WTC11 (cell line): ENCODE measurements around the gene RAD23B. TPM values are rescaled to one million over a fixed set of nuclear protein-coding genes. Genes with fewer than 3 reads are reported as not detected.

Source experiments
- ATAC-seq: fragments of 200-7000 bp; cut with Tn5 transposase; 2 replicates; pipeline ENCODE4 v1.10.0; 2021; ENCODE audit warnings: mild to moderate bottlenecking, moderate library complexity
- CTCF ChIA-PET: fragments of 300-600 bp; sonication (Branson Sonifier 250); formaldehyde crosslinking; loops from one replicate; lab custom pipeline; 2021; ENCODE audit warnings: antibody characterized with exemption; lab: Charles Lee
- POLR2A ChIA-PET: fragments of 350-600 bp; sonication (Branson Sonifier 250); formaldehyde crosslinking; loops from one replicate; lab custom pipeline; 2021; ENCODE audit warnings: antibody characterized with exemption; lab: Charles Lee
- DNase-seq: peaks from one replicate; pipeline ENCODE4 v3.0.0; 2021; ENCODE audit warnings: low spot score
- H3K27ac Mint-ChIP-seq: 2 replicates; pipeline ENCODE4 v1.8.0; 2021; ENCODE audit warnings: mixed read lengths
- H3K27me3 Mint-ChIP-seq: 2 replicates; pipeline ENCODE4 v1.8.0; 2021; ENCODE audit warnings: low read depth, mild to moderate bottlenecking, moderate library complexity, mixed read lengths
- H3K36me3 Mint-ChIP-seq: 2 replicates; pipeline ENCODE4 v1.8.0; 2021; ENCODE audit warnings: mixed read lengths
- H3K4me1 Mint-ChIP-seq: 2 replicates; pipeline ENCODE4 v1.8.0; 2022; ENCODE audit warnings: mixed read lengths
- H3K4me3 Mint-ChIP-seq: 2 replicates; pipeline ENCODE4 v1.8.0; 2021; ENCODE audit warnings: mild to moderate bottlenecking, moderate library complexity, mixed read lengths
- H3K9me3 Mint-ChIP-seq: 2 replicates; pipeline ENCODE4 v1.8.0; 2021; ENCODE audit warnings: mixed read lengths
- CBFB ChIP-seq: sonication (generic); formaldehyde crosslinking; IDR thresholded peaks from 2 replicates; pipeline ENCODE4 v1.8.1; 2022; ENCODE audit warnings: mild to moderate bottlenecking, low read depth, missing genetic modification reagents
- FOXJ3 ChIP-seq: sonication (generic); formaldehyde crosslinking; IDR thresholded peaks from 2 replicates; pipeline ENCODE4 v1.9.0; 2021; ENCODE audit warnings: missing genetic modification reagents, mild to moderate bottlenecking, borderline replicate concordance
- KAT7 ChIP-seq: sonication (generic); formaldehyde crosslinking; IDR thresholded peaks from 2 replicates; pipeline ENCODE4 v1.8.1; 2023; ENCODE audit warnings: missing genetic modification reagents, mild to moderate bottlenecking, borderline replicate concordance
- NR1H2 ChIP-seq: sonication (generic); formaldehyde crosslinking; IDR thresholded peaks from 2 replicates; pipeline ENCODE4 v1.9.0; 2021; ENCODE audit warnings: mild to moderate bottlenecking, moderate library complexity, missing genetic modification reagents
- RELA ChIP-seq: sonication (generic); formaldehyde crosslinking; IDR thresholded peaks from 2 replicates; pipeline ENCODE4 v1.8.1; 2022; ENCODE audit warnings: missing genetic modification reagents, mild to moderate bottlenecking, borderline replicate concordance
- ZBTB21 ChIP-seq: sonication (generic); formaldehyde crosslinking; IDR thresholded peaks from 2 replicates; pipeline ENCODE4 v1.8.1; 2023; ENCODE audit warnings: mild to moderate bottlenecking, missing genetic modification reagents, borderline replicate concordance
- ZNF263 ChIP-seq: sonication (generic); formaldehyde crosslinking; IDR thresholded peaks from 2 replicates; pipeline ENCODE4 v1.8.1; 2022; ENCODE audit warnings: low read depth, mild to moderate bottlenecking, moderate library complexity, missing genetic modification reagents
- total RNA-seq: library from RNA; stranded (reverse); gene quantifications from 3 replicates; pipeline ENCODE4 v1.2.3, GENCODE V29; 2021
- TF ChIP-seq, protein P1 (sequence below): fragments of 250-450 bp; sonication (Bioruptor Pico); conservative IDR thresholded peaks from 2 replicates; pipeline ENCODE4 v1.9.0; 2021; ENCODE audit warnings: mild to moderate bottlenecking
- TF ChIP-seq, protein P2 (sequence below): sonication (generic); formaldehyde crosslinking; IDR thresholded peaks from 2 replicates; pipeline ENCODE4 v1.8.1; 2023; ENCODE audit warnings: mild to moderate bottlenecking, missing genetic modification reagents, moderate library complexity
- TF ChIP-seq, protein P3 (sequence below): sonication (generic); formaldehyde crosslinking; conservative IDR thresholded peaks from 2 replicates; pipeline ENCODE4 v1.8.1; 2022; ENCODE audit warnings: mild to moderate bottlenecking, missing genetic modification reagents
- TF ChIP-seq, protein P4 (sequence below): sonication (generic); formaldehyde crosslinking; IDR thresholded peaks from 2 replicates; pipeline ENCODE4 v1.8.0; 2022; ENCODE audit warnings: missing genetic modification reagents
- TF ChIP-seq, protein P5 (sequence below): sonication (generic); formaldehyde crosslinking; IDR thresholded peaks from 2 replicates; pipeline ENCODE4 v1.8.1; 2022; ENCODE audit warnings: mild to moderate bottlenecking, moderate library complexity, missing genetic modification reagents
- TF ChIP-seq, protein P6 (sequence below): fragments of 250-450 bp; sonication (Bioruptor Pico); IDR thresholded peaks from 2 replicates; pipeline ENCODE4 v2.1.2; 2022; ENCODE audit warnings: mild to moderate bottlenecking, moderate library complexity

RAD23B gene
- total RNA-seq, 1 experiment from 2014 or later, result 150 TPM

DNA sequence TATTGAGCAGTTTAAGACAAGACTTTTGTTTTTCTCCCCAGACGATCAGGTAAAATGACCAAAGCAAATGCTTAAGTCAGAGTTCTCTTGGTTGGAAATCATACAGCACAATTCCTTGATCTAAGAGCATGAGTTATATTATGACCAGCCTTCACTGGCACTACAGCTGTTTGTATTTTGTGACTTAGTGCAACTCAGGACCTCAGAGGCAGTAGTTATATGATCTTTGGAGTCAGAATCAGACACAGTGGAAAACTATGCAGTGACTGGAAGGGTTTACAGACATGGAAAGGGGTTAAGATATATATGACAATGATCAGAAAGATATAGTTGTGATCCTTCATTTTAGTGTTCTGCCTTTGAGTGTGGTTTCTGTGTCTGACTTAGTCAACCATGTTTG, 24.3 kb downstream of the RAD23B start (continued):
- TF ChIP-seq, protein P1, sequence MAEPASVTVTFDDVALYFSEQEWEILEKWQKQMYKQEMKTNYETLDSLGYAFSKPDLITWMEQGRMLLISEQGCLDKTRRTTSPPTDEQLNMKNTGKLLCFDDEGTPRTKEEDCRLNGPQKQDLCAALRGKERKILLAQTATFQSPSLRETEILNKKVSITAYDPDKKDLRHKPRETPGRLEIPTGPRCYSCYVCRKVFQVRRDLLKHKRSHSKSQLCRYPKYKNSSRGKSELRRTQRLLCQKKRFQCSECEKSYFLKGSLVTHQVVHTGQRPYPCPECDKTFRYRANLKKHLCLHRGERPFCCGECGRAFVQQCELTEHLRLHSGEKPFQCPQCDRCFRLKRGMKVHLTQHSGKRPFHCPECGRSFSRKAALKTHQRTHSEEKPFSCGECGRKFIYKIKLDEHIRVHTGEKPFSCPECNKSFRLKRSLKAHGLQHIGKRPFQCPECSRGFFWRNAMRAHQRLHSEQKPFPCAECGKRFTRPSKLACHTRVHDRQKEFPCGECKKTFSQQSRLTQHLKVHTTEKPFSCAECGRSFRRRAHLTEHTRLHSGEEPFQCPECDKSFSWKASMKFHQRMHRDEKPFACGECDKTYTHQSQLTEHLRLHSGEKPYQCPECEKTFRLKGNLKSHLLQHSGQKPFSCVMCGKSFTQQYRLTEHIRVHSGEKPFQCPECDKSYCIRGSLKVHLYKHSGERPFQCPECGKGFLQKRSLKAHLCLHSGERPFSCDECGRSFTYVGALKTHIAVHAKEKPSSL (CRISPR knock-in tag), result no peak
- TF ChIP-seq, protein P2, sequence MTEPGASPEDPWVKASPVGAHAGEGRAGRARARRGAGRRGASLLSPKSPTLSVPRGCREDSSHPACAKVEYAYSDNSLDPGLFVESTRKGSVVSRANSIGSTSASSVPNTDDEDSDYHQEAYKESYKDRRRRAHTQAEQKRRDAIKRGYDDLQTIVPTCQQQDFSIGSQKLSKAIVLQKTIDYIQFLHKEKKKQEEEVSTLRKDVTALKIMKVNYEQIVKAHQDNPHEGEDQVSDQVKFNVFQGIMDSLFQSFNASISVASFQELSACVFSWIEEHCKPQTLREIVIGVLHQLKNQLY (CRISPR knock-in tag), result no peak
- no peak for TF ChIP-seq RELA

DNA sequence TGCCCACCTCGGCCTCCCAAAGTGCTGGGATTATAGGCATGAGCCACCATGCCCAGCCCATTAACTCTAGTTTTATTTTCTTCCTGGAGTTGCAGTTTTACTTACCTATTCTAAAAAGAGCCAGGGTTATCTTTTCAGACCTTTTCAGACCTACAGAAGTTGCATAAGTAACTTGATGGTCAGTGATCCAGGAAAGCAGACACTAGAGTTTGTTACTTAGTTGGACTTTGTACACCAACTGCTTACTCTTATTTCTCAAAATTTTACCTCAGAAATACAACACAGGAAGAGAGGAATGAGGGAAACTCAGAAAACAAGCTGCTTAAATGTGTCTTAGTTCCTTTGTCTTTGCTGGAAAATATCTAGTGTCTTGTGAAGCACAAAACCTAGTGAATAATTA, 25.4 kb downstream of the RAD23B start:
- Mint-ChIP-seq H3K4me3 (no peak overlapping the region), H3K36me3 (peaks cover 61% of the 10 kb centered on the region), H3K27me3 (no peaks in the 10 kb centered on the region), H3K9me3 (no peaks in the 10 kb centered on the region), H3K27ac (no peak overlapping the region), H3K4me1 (no peaks in the 10 kb centered on the region)
- ATAC-seq (no peak), DNase-seq (no peak)
- POLR2A ChIA-PET, result no interaction called here
- CTCF ChIA-PET, result interaction anchor here (1.8 kb wide), 1 partner anchor 33 kb away, joined by 5 read pairs; no protein-coding TSS in a partner anchor
- TF ChIP-seq KAT7 (CRISPR knock-in tag) (no peak), CBFB (CRISPR knock-in tag) (no peak), NR1H2 (no peak)
- TF ChIP-seq, protein P2 (CRISPR knock-in tag), result no peak

DNA sequence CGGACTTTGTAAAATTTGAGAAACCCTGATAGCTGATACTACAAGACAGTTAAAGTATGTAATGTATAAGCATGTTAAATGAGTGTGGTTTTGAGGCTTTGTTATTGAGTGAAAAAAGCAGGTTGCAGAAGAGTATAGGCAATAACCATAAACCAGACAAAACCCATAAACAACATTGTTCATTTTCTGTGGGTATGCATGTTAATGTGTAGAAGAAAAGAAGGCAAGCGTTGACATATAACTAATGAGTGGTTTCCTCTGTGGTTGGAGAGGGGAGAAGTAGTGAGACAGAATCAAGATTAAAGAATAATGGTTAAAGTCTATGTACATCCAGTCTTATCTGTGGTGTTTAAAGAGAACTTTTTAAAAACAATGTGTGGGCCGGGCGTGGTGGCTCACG, 26.2 kb downstream of the RAD23B start:
- no peaks in the 10 kb centered on the region for H3K27me3 Mint-ChIP-seq
- ATAC-seq (no peak), DNase-seq (no peak)
- H3K27ac Mint-ChIP-seq, result peak overlapping the region; percentile 4
- POLR2A ChIA-PET, result no interaction called here
- H3K9me3 Mint-ChIP-seq, result no peaks in the 10 kb centered on the region
- peaks cover 61% of the 10 kb centered on the region for H3K36me3 Mint-ChIP-seq
- CTCF ChIA-PET, result interaction anchor here (1.8 kb wide), 1 partner anchor 32 kb away, joined by 5 read pairs; no protein-coding TSS in a partner anchor
- TF ChIP-seq ZBTB21 (CRISPR knock-in tag) (no peak), FOXJ3 (no peak)
- TF ChIP-seq, protein P3, sequence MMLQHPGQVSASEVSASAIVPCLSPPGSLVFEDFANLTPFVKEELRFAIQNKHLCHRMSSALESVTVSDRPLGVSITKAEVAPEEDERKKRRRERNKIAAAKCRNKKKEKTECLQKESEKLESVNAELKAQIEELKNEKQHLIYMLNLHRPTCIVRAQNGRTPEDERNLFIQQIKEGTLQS (CRISPR knock-in tag), result no peak
- TF ChIP-seq, all 79 proteins: peak for 0
- H3K4me3 Mint-ChIP-seq, result no peak overlapping the region
- H3K4me1 Mint-ChIP-seq, result no peaks in the 10 kb centered on the region

DNA sequence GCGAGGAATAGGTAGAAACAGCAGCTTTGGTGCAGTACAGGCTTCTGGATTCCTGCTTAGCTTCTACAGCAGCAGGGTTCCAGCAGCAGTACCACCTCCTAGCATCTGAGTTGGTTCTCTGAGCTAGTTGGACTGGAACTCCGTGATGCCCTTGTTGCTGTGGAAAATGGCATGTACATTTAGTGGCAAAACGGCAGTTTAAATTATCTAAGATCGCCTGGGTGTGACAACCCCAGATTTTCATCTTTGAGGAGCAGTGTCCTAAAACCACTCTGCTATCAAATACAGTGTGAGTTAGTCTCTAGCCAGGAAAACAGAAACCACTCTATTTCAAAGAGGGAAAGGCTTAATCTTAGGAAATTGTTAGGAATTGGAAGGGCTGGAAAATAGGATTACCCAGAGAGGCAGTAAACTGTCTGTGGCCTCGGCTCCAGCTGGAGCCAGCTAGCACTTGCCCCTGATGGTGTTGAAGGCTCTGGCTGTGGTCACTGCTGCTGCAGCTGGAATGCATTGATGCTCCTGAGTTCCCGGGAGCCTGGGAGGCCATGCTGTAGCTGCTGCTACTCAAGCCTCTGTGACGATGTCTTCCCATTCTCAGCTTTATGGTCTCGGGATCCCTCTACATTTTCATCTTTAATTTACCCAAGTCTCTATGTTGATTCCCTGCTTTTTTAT, 29.4 kb downstream of the RAD23B start:
- peak; percentile 69 for ATAC-seq
- Mint-ChIP-seq H3K9me3 (no peaks in the 10 kb centered on the region), H3K4me1 (peaks cover 21% of the 10 kb centered on the region), H3K4me3 (no peak overlapping the region), H3K27me3 (no peaks in the 10 kb centered on the region), H3K27ac (peak overlapping the region; percentile 43; the same call in 1 of the 2 replicates), H3K36me3 (peaks cover 57% of the 10 kb centered on the region)
- no peak for DNase-seq
- ChIA-PET POLR2A (no interaction called here), CTCF (interaction anchor here (0.7 kb wide), 1 partner anchor 122 kb away, joined by 3 read pairs; no protein-coding TSS in a partner anchor)
- TF ChIP-seq, protein P4, sequence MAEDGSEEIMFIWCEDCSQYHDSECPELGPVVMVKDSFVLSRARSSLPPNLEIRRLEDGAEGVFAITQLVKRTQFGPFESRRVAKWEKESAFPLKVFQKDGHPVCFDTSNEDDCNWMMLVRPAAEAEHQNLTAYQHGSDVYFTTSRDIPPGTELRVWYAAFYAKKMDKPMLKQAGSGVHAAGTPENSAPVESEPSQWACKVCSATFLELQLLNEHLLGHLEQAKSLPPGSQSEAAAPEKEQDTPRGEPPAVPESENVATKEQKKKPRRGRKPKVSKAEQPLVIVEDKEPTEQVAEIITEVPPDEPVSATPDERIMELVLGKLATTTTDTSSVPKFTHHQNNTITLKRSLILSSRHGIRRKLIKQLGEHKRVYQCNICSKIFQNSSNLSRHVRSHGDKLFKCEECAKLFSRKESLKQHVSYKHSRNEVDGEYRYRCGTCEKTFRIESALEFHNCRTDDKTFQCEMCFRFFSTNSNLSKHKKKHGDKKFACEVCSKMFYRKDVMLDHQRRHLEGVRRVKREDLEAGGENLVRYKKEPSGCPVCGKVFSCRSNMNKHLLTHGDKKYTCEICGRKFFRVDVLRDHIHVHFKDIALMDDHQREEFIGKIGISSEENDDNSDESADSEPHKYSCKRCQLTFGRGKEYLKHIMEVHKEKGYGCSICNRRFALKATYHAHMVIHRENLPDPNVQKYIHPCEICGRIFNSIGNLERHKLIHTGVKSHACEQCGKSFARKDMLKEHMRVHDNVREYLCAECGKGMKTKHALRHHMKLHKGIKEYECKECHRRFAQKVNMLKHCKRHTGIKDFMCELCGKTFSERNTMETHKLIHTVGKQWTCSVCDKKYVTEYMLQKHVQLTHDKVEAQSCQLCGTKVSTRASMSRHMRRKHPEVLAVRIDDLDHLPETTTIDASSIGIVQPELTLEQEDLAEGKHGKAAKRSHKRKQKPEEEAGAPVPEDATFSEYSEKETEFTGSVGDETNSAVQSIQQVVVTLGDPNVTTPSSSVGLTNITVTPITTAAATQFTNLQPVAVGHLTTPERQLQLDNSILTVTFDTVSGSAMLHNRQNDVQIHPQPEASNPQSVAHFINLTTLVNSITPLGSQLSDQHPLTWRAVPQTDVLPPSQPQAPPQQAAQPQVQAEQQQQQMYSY, result no peak
- TF ChIP-seq, protein P5, sequence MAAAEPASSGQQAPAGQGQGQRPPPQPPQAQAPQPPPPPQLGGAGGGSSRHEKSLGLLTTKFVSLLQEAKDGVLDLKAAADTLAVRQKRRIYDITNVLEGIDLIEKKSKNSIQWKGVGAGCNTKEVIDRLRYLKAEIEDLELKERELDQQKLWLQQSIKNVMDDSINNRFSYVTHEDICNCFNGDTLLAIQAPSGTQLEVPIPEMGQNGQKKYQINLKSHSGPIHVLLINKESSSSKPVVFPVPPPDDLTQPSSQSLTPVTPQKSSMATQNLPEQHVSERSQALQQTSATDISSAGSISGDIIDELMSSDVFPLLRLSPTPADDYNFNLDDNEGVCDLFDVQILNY (CRISPR knock-in tag), result no peak
- TF ChIP-seq, protein P6, sequence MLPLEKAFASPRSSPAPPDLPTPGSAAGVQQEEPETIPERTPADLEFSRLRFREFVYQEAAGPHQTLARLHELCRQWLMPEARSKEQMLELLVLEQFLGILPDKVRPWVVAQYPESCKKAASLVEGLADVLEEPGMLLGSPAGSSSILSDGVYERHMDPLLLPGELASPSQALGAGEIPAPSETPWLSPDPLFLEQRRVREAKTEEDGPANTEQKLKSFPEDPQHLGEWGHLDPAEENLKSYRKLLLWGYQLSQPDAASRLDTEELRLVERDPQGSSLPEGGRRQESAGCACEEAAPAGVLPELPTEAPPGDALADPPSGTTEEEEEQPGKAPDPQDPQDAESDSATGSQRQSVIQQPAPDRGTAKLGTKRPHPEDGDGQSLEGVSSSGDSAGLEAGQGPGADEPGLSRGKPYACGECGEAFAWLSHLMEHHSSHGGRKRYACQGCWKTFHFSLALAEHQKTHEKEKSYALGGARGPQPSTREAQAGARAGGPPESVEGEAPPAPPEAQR (CRISPR knock-in tag), result no peak
- TF ChIP-seq ZNF263 (CRISPR knock-in tag), result no peak
- no peak for TF ChIP-seq CBFB (CRISPR knock-in tag)
